GM12865 (cell line): ENCODE data around the gene CFAP300.

Source experiments
- DNase-seq: peaks from one replicate; pipeline ENCODE4 v3.0.0; 2010; ENCODE audit warnings: low read depth
- H3K4me3 ChIP-seq: 2 replicates; pipeline ENCODE4 v1.5.1; 2011; ENCODE audit warnings: mild to moderate bottlenecking, low read depth, low read length, control low read depth
- TF ChIP-seq, protein P1 (sequence below): IDR thresholded peaks from 2 replicates; pipeline ENCODE4 v1.5.1; 2011; ENCODE audit warnings: low read length, control low read depth, low read depth, inconsistent platforms; ENCODE audit not compliant: insufficient read depth; ENCODE audit errors: missing control alignments

Gene CFAP300

DNA sequence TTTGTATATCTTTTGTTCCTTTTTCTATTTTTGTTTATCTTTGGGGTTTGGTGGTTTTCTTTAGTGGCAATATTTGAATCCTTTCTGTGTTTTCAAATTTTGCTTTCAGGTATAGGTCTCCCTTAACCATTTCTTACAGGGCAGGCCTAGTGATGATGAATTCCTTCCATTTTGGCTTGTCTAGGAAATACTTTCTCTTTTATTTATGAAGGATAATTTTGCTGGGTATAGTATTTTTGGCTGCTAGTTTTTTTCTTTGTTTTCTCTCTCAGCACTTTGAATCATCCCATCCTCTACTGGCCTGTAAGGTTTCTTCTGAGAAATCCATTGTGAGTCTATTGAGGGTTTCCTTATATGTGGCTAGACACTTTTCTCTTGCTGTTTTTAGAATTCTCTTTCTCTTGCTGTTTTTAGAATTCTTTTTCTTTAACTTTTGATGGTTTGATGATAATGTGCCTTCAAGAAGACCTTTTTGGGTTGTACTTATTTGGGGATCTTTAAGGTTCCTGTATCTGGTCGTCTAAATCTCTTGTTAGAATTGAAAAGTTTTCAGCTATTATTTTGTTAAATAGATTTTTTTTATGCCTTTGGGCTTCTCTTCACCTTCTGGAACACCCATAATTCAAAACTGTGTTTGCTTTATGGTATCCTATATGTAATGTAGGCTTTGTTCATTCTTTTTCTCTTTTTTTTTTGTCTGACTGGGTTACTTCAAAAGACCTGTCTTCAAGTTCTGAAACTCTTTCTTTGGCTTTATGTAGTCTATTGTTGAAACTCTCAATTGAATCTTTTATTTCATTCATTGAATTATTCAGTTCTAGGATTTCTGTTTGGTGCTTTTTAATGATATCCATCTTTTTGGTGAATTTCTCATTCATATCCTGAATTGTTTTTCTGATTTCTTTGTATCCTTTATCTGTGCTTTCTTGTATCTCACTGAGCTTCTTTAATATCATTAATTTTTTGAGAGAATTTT lies 24.5 kb downstream of the CFAP300 start:
- H3K4me3 ChIP-seq: no peak overlapping the region
- no peak for DNase-seq
- TF ChIP-seq, protein P1, sequence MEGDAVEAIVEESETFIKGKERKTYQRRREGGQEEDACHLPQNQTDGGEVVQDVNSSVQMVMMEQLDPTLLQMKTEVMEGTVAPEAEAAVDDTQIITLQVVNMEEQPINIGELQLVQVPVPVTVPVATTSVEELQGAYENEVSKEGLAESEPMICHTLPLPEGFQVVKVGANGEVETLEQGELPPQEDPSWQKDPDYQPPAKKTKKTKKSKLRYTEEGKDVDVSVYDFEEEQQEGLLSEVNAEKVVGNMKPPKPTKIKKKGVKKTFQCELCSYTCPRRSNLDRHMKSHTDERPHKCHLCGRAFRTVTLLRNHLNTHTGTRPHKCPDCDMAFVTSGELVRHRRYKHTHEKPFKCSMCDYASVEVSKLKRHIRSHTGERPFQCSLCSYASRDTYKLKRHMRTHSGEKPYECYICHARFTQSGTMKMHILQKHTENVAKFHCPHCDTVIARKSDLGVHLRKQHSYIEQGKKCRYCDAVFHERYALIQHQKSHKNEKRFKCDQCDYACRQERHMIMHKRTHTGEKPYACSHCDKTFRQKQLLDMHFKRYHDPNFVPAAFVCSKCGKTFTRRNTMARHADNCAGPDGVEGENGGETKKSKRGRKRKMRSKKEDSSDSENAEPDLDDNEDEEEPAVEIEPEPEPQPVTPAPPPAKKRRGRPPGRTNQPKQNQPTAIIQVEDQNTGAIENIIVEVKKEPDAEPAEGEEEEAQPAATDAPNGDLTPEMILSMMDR: no peak

DNA sequence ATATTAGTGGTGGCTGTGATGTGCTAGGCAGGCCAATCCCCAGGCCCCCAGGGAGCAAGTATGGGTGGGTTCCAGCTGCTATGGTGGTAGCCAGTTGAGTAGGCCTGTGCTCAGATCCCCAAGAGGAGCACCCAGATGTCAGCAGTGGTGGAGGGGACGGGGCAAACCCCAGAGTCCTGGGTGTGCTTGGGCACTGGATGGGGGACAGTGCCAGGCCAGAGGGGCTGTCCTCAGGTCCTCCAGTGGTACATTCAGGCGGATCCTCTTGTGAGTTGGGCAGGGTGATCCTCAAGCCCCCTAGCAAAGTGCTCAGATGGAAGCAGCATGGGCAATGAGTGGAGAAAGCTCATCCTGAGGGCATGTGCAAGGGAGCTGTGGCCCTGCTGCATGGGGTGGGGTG lies 26.0 kb downstream of the CFAP300 start:
- TF ChIP-seq, protein P1: no peak
- no peak for DNase-seq
- H3K4me3 ChIP-seq: no peak overlapping the region

DNA sequence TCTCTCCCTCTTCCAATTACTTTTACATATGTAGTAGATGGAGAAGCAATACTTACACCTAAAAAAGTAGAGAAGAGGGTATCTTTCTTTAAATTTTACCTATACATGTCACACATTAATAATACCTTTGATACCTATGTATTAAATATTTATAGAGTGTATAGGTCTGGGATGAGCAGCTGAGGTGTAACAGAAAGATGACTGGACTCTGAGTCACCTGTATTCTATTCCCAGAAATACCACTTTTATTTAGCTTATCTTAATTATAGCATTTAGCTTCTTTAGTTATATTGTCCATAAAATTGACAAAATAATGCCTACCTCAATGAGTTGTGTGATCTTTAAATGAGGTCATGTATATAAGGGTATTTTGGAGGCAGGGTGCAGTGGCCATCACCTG lies 32.4 kb downstream of the CFAP300 start:
- no peak for DNase-seq
- TF ChIP-seq, protein P1: no peak
- no peak overlapping the region for H3K4me3 ChIP-seq

DNA sequence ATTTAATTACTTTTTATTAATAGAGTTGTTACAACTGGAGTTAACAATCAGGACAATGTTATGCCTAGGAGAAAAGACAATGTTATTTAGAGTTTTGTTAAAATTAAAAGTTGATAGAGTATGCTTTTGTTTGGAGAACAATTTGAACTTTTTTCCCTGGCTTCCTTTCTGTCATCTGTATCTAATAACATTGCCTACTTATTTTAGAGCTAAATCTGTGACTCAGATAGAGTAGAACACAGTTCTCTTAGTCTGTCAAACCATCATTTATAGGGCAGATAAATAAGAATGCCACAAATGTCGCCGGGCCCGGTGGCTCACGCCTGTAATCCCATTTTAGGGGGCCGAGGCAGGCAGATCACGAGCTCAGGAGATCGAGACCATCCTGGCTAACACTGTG lies 34.1 kb downstream of the CFAP300 start:
- no peak for DNase-seq
- TF ChIP-seq, protein P1: no peak
- no peak overlapping the region for H3K4me3 ChIP-seq

DNA sequence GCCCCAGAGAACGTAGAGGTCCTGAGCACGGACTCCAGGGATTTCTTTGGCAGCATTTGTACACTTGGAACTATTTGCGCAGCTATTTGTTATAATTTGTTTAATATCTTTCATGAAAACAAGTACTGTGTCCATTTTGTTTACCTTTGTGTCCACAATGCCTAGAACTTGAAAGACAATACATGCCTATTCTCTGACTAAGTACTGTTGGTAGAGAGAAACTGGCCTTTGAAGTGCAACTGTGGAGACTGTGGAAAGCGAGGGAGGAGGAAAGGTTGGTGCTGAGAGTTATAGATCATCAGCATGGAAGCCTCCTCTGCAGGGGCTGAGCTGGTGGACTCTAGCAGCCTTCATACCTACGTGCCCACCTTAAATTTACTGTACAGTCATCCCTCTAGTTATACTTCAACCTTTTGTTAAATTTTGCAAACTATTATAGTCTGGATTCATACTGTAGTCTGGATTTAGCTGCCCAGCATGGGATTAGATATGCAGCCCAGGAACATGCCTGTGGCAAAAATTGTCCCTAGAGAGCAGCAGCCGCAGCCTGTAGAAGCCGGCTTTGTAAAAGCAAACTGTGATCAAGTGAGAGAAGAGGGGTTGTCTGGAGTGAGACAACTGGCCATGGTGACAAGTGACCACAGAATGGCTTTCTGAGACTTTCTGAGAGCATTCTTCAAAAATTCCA lies 38.8 kb downstream of the CFAP300 start:
- H3K4me3 ChIP-seq: no peak overlapping the region
- TF ChIP-seq, protein P1: no peak
- no peak for DNase-seq

DNA sequence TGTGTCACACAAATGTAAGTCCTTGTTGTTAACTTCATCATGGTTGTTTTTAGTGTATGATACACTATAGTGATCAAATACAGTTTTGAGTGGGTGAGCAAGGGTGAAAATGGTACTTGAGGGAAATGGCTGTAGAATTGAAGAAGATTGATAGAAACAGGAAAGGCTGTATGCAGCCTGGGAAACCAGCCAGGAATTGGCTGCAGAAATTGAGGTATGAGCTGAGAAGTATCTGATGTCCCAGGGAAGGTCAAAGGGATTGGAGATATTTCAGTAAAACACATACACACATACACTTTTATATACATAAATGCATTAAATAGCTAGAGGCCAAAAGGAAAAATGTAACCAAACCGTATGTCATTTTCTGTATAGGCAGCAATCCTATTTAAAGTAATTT lies 49.9 kb downstream of the CFAP300 start:
- DNase-seq: no peak
- TF ChIP-seq, protein P1: no peak
- no peak overlapping the region for H3K4me3 ChIP-seq

DNA sequence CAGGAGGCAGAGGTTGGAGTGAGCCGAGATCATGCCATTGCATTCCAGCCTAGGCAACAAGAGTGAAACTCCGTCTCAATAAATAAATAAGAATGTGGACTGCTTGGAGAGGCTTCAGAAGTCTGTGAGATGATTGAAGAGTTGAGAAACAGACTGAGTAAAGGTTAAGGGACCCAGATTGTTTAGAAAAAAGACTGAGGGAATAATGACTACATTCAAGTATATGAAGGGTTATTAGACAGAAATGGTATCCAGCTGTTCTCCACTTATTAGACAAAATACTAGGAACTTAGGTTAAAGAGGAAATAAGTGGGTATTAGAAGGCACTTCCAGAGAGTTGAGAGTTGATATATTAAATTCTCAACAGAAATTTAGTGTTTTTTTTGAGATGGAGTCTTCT lies 52.5 kb downstream of the CFAP300 start:
- no peak overlapping the region for H3K4me3 ChIP-seq
- DNase-seq: no peak
- TF ChIP-seq, protein P1: no peak
